ENCODE results near the gene ABCA4.

The ABCA4 gene

GRCh38 chr1:94014087-94014486 lies 106.9 kb downstream of the ABCA4 start:
- in situ Hi-C loops (cut with MboI; ENCODE audit: low pct_unique_long_range_greater_than_20kb, low sequenced_read_pairs, unreplicated experiment), result no loop called here
- no peak for DNase-seq (ENCODE audit: low spot score)
- TF ChIP-seq CTCF (IDR thresholded peaks at IDR 0.05; ENCODE audit: extremely low read depth, insufficient read depth, missing control alignments), result no peak

GRCh38 chr1:94013367-94013878 lies 107.5 kb downstream of the ABCA4 start:
- in situ Hi-C loops (cut with MboI; ENCODE audit: low pct_unique_long_range_greater_than_20kb, low sequenced_read_pairs, unreplicated experiment), result no loop called here
- no peak for DNase-seq (ENCODE audit: low spot score)
- TF ChIP-seq CTCF (IDR thresholded peaks at IDR 0.05; ENCODE audit: extremely low read depth, insufficient read depth, missing control alignments), result no peak

- in situ Hi-C loops (cut with MboI; ENCODE audit: low pct_unique_long_range_greater_than_20kb, low sequenced_read_pairs, unreplicated experiment), result no loop called here
- no peak for TF ChIP-seq CTCF (IDR thresholded peaks at IDR 0.05; ENCODE audit: extremely low read depth, insufficient read depth, missing control alignments)
- DNase-seq (ENCODE audit: low spot score), result no peak
Measured at GRCh38 chr1:94012708-94013366, 108.1 kb downstream of the ABCA4 start.

GRCh38 chr1:94011709-94012595 lies 109.0 kb downstream of the ABCA4 start:
- TF ChIP-seq CTCF (IDR thresholded peaks at IDR 0.05; ENCODE audit: extremely low read depth, insufficient read depth, missing control alignments), result no peak
- in situ Hi-C loops (cut with MboI; ENCODE audit: low pct_unique_long_range_greater_than_20kb, low sequenced_read_pairs, unreplicated experiment), result no loop called here
- DNase-seq (ENCODE audit: low spot score), result no peak

- DNase-seq (ENCODE audit: low spot score), result no peak
- TF ChIP-seq CTCF (IDR thresholded peaks at IDR 0.05; ENCODE audit: extremely low read depth, insufficient read depth, missing control alignments), result no peak
- in situ Hi-C loops (cut with MboI; ENCODE audit: low pct_unique_long_range_greater_than_20kb, low sequenced_read_pairs, unreplicated experiment), result no loop called here
Measured at GRCh38 chr1:94011129-94011528, 109.8 kb downstream of the ABCA4 start.

- no peak for TF ChIP-seq CTCF (IDR thresholded peaks at IDR 0.05; ENCODE audit: extremely low read depth, insufficient read depth, missing control alignments)
- in situ Hi-C loops (cut with MboI; ENCODE audit: low pct_unique_long_range_greater_than_20kb, low sequenced_read_pairs, unreplicated experiment), result no loop called here
- no peak for DNase-seq (ENCODE audit: low spot score)
Measured at GRCh38 chr1:94009304-94009703, 111.6 kb downstream of the ABCA4 start.

All from GM13977 (cell line).